Measurements from ENCODE around the gene HIVEP3.

- TF ChIP-seq CTCF (IDR thresholded peaks at IDR 0.05; ENCODE audit: low read length) (no peak), EZH2 (IDR thresholded peaks at IDR 0.05; ENCODE audit: borderline replicate concordance, low read length) (no peak)
These were observed 32.1 kb upstream of the HIVEP3 start for GRCh38 chr1:41950820-41951219.

Measured in OCI-LY1 (cell line).